Ovary (tissue), 9 donors: Measurements from ENCODE around the gene NOM1. TPM values are rescaled to one million over a fixed set of nuclear protein-coding genes. Genes with fewer than 3 reads are reported as not detected.

Experiments used
- DNase-seq, 5 donors: peaks; one replicate each; pipeline ENCODE4 v3.0.0-alpha.2; 2019 to 2020
- H3K27ac ChIP-seq, 2 donors: fragments of 200-600 bp; one replicate each; pipeline versions ENCODE4 v1.5.1 to v1.8.0; 2019 to 2022
- H3K27me3 ChIP-seq: fragments of 200-600 bp; one replicate; pipeline ENCODE4 v1.8.0; 2022
- H3K36me3 ChIP-seq: fragments of 200-600 bp; sonication (generic); one replicate; pipeline ENCODE4 v1.5.1; 2019
- H3K4me1 ChIP-seq: one replicate; pipeline ENCODE4 v1.8.1; 2013; ENCODE audit warnings: mild to moderate bottlenecking, moderate library complexity; ENCODE audit not compliant: insufficient read depth
- H3K4me3 ChIP-seq: fragments of 200-600 bp; sonication (generic); one replicate; pipeline ENCODE4 v1.5.1; 2017
- H3K9me3 ChIP-seq, 2 donors: fragments of 200-600 bp in 1 of 2; sonication (generic) in 1 of 2; one replicate each; pipeline versions ENCODE4 v1.5.1 to v1.8.1; 2013 to 2019; ENCODE audit warnings: mild to moderate bottlenecking in 1 of 2, moderate library complexity in 1 of 2
- EP300 ChIP-seq: sonication (generic); formaldehyde crosslinking; IDR thresholded peaks from one replicate; pipeline ENCODE4 v1.6.1; 2017; ENCODE audit warnings: antibody characterized with exemption
- POLR2A ChIP-seq: fragments of 450-650 bp; IDR thresholded peaks from one replicate; pipeline ENCODE4 v1.6.1; 2017; ENCODE audit warnings: antibody characterized with exemption, mild to moderate bottlenecking, moderate library complexity
- whole genome bisulfite sequencing, 3 donors: extraction: QIAGEN DNeasy Blood & Tissue Kit in 1 of 3; methylation state at CpG; one replicate each; pipeline versions ENCODE4 v1.1.5 to v1.1.7; 2013 to 2017; 5-methylcytosine and 5-hydroxymethylcytosine counted together
- intact Hi-C, 4 donors: fragments of 100-400 bp; cut with DNase I; formaldehyde crosslinking; loops; one replicate each; pipeline versions ENCODE4 v1.11.0 to v1.15.1; 2022 to 2023
- polyA plus RNA-seq, 2 donors: library from polyadenylated mRNA; stranded (reverse); fragments of 200-250 nt in 1 of 2; fragments of 350-450 nt in 1 of 2; fragmentation: Illumina TruSeq in 1 of 2; extraction: RNeasy Lipid Tissue Mini Kit (QIAGEN cat#74804) in 1 of 2; gene quantifications; one replicate each; pipeline ENCODE4 v1.2.3, GENCODE V29; 2013 to 2014
- total RNA-seq, 7 donors: library from RNA; depleted of rRNA in 2 of 7; stranded (reverse); fragments of >200 nt in 2 of 7; fragmentation: NEBNext Ultra II Directional in 3 of 7; extraction: Animal tissue kit (Norgen Biotek cat#: 25700) in 3 of 7; gene quantifications; one replicate each; pipeline versions ENCODE4 v1.1.0 to v1.2.4, GENCODE V29; 2016 to 2023
- TF ChIP-seq, protein P1 (sequence below), 3 donors: fragments of 450-650 bp in 2 of 3; fragments of 200-600 bp in 1 of 3; IDR thresholded peaks; one replicate each; pipeline versions ENCODE4 v1.5.1 to v1.8.0; 2016 to 2022; ENCODE audit warnings: antibody characterized with exemption in 3 of 3, mild to moderate bottlenecking in 1 of 3
- donor health status: DM: no; HTN: no; CAD: no; lungs with moderate emphysema.
- donor health status: DM: no; HTN: no; CAD: no.
- donor health status: Bipolar disorder and iron deficiency.
- donor health status: DM: yes; HTN: yes; CAD: no.
- donor health status: DM: no; HTN: no; CAD: no.
- donor health status: DM: yes; HTN: yes; CAD: no.

NOM1 gene
- total and polyA plus RNA-seq, 9 donors, result 7.7 to 26.5 (median 13.8) TPM

- peaks cover 5% of the 10 kb centered on the region for H3K27me3 ChIP-seq
- WGBS, 3 donors, result 11 to 14% (median 12%) methylated on average over 27 to 35 of the region's 35 CpGs
- peak overlapping the region; percentile 7 for H3K4me3 ChIP-seq
- no peak for DNase-seq
- TF ChIP-seq, protein P1, sequence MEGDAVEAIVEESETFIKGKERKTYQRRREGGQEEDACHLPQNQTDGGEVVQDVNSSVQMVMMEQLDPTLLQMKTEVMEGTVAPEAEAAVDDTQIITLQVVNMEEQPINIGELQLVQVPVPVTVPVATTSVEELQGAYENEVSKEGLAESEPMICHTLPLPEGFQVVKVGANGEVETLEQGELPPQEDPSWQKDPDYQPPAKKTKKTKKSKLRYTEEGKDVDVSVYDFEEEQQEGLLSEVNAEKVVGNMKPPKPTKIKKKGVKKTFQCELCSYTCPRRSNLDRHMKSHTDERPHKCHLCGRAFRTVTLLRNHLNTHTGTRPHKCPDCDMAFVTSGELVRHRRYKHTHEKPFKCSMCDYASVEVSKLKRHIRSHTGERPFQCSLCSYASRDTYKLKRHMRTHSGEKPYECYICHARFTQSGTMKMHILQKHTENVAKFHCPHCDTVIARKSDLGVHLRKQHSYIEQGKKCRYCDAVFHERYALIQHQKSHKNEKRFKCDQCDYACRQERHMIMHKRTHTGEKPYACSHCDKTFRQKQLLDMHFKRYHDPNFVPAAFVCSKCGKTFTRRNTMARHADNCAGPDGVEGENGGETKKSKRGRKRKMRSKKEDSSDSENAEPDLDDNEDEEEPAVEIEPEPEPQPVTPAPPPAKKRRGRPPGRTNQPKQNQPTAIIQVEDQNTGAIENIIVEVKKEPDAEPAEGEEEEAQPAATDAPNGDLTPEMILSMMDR (IDR thresholded peaks at IDR 0.05), result no peak
- TF ChIP-seq EP300 (no peak), POLR2A (no peak)
- H3K9me3 ChIP-seq, result no peaks in the 10 kb centered on the region
- intact Hi-C loops, result no loop called here
- H3K4me1 ChIP-seq, result peaks cover 8% of the 10 kb centered on the region
- no peak overlapping the region for H3K27ac ChIP-seq
- H3K36me3 ChIP-seq, result no peaks in the 10 kb centered on the region
These were observed 59.0 kb downstream of the NOM1 start for GRCh38 chr7:157008206-157009169.

DNA sequence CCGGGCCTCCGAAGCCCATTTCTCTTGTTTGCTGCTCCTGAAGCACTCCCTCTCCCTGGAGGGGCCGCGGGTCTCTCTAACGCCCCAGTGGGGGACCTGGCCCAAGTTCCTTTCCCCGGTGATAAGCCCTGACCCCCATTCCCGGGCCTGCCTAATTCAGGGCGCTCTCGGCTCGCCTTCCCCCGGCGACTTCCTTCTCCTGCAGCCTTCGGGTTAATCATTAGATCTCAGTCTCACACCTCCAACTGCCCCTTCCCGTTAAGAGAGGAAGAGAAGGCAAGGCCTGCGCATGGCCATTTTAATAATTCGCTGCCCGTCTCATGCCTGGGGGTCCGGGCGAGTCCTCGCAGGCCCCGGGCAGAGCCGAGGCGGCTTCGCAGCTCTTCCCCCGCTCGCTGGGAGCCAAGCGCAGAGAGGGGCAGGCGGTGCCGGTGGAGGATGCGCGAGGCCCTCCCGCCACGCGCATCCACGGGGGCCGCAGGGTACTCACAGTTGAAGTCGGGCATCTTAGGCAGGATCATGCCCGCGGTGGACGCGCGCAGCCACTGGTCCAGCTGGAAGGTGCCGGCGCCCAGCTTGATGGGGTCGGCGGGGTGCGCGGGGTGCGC is 59.8 kb downstream of the NOM1 start:
- H3K36me3 ChIP-seq, result no peaks in the 10 kb centered on the region
- TF ChIP-seq, protein P1 (IDR thresholded peaks at IDR 0.05), result no peak
- TF ChIP-seq EP300 (no peak), POLR2A (no peak)
- H3K9me3 ChIP-seq, result no peaks in the 10 kb centered on the region
- intact Hi-C loops, result no loop called here
- peaks cover 5% of the 10 kb centered on the region for H3K4me1 ChIP-seq
- H3K27me3 ChIP-seq, result peaks cover 5% of the 10 kb centered on the region
- WGBS, 3 donors, result 1 to 2% (median 1%) methylated on average over 38 to 49 of the region's 49 CpGs
- H3K4me3 ChIP-seq, result no peak overlapping the region
- no peak overlapping the region for H3K27ac ChIP-seq
- DNase-seq, result no peak

DNA sequence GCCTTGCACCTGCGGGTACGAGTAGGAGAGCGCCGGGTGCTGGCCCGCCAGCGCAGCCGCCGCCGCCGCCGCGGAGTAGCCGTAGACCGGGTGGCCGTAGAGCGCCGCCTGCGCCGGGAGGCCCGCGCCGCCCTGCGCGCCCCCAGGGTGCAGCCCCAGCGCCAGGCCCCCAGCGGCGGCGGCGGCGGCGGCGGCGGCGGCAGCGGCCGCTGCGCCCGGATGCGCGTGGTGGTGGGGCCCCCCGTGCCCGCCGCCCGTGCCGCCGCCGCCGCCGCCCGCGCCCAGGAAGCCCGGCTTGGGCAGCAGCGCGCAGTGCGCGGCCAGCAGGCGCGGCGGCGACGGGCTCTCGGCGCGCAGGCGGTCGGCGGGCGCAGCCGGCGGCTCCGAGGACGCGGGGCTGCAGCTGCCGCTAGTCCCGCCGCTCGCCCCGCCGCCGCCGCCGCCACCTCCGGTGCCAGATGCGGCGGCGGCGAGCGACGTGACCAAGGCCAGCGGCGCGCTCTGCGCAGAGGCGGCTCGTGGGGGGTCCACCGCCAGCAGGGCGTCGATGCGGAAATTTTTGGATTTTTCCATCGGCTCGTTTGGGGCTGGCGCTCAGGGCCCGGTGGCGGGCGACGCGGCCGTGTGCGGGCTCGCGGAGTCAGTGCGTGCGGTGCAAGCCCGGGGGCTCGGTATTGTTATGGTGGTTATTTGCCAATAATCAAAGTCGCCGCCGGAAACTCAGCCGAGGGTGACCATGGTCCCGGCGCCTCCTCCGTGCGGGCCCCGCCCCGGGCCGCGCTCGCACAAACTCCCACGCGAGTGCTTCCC is 60.5 kb downstream of the NOM1 start:
- intact Hi-C loops, result no loop called here
- H3K4me3 ChIP-seq, result peak overlapping the region; percentile 22
- H3K36me3 ChIP-seq, result no peaks in the 10 kb centered on the region
- 0 to 2% (median 1%) methylated on average over 9 to 130 of the region's 130 CpGs for WGBS, 3 donors
- TF ChIP-seq POLR2A (no peak), EP300 (no peak)
- TF ChIP-seq, protein P1 (IDR thresholded peaks at IDR 0.05), result no peak
- H3K27me3 ChIP-seq, result peaks cover 5% of the 10 kb centered on the region
- H3K27ac ChIP-seq, result no peak overlapping the region
- H3K4me1 ChIP-seq, result peaks cover 5% of the 10 kb centered on the region
- H3K9me3 ChIP-seq, result no peaks in the 10 kb centered on the region
- no peak for DNase-seq

GRCh38 chr7:157010588-157011332 is 61.2 kb downstream of the NOM1 start, which contains the start of gene MNX1:
MNX1 (minus strand) TSS chr7:157010663; CDS start chr7:157010350, 313 bp downstream.
- peak within 1 kb of the TSS; percentile 22 for H3K4me3 ChIP-seq
- H3K27ac ChIP-seq, result no peak within 1 kb of the TSS
- H3K36me3 ChIP-seq, result no peaks in the 10 kb centered on the region
- DNase-seq, result no peak
- H3K27me3 ChIP-seq, result peaks cover 5% of the 10 kb centered on the region
- TF ChIP-seq POLR2A (no peak), EP300 (no peak)
- TF ChIP-seq, protein P1 (IDR thresholded peaks at IDR 0.05), result no peak
- intact Hi-C loops, result no loop called here
- 0 to 1% (median 1%) methylated on average over 26 to 87 of the region's 87 CpGs for WGBS, 3 donors
- H3K4me1 ChIP-seq, result peaks cover 1% of the 10 kb centered on the region
- no peaks in the 10 kb centered on the region for H3K9me3 ChIP-seq
